Sigmoid colon (tissue), 4 donors: ENCODE data around the gene CUX1.
"Not testable (repeated sequence)": the region's sequence is repeated elsewhere in the genome, so short reads cannot be mapped to it uniquely, and the experiment has no call there.

ENCODE experiments used
- EP300 ChIP-seq, 4 donors: sonication (generic); formaldehyde crosslinking; IDR thresholded peaks; one replicate each; pipeline ENCODE4 v1.6.1; 2017; ENCODE audit warnings: antibody characterized with exemption in 4 of 4
- POLR2A ChIP-seq, 2 donors: fragments of 450-650 bp; IDR thresholded peaks; one replicate each; pipeline ENCODE4 v1.6.1; 2016; ENCODE audit warnings: antibody characterized with exemption in 2 of 2, mild to moderate bottlenecking in 2 of 2, moderate library complexity in 2 of 2
- POLR2AphosphoS5 ChIP-seq, 4 donors: sonication (generic); formaldehyde crosslinking; IDR thresholded peaks; one replicate each; pipeline ENCODE4 v1.6.1; 2017; ENCODE audit warnings: antibody characterized with exemption in 4 of 4
- TF ChIP-seq, protein P1 (sequence below), 4 experiments: fragments of 450-650 bp in 3 of 4; fragments of 200-600 bp in 1 of 4; IDR thresholded peaks; one replicate each; pipeline ENCODE4 v1.5.1; 2016 to 2019; ENCODE audit warnings: antibody characterized with exemption in 4 of 4, mild to moderate bottlenecking in 3 of 4, moderate library complexity in 2 of 4

DNA sequence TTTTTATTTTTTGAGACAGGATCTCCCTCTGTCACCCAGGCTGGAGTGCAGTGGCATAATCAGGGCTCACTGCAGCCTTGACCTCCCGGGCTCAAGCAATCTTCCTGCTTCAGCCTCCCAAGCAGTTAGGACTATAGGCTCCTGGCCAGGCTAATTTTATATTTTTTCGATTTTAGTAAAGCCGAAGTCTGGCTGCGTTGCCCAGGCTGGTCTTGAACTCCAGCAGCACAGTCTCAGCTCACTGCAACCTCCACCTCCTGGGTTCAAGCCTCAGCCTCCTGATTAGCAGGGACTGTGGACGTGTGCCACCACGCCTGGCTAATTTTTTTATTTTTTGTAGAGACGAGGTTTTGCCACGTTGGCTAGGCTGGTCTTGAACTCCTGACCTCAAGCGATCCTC lies 225.4 kb downstream of the CUX1 start:
- TF ChIP-seq, protein P1, sequence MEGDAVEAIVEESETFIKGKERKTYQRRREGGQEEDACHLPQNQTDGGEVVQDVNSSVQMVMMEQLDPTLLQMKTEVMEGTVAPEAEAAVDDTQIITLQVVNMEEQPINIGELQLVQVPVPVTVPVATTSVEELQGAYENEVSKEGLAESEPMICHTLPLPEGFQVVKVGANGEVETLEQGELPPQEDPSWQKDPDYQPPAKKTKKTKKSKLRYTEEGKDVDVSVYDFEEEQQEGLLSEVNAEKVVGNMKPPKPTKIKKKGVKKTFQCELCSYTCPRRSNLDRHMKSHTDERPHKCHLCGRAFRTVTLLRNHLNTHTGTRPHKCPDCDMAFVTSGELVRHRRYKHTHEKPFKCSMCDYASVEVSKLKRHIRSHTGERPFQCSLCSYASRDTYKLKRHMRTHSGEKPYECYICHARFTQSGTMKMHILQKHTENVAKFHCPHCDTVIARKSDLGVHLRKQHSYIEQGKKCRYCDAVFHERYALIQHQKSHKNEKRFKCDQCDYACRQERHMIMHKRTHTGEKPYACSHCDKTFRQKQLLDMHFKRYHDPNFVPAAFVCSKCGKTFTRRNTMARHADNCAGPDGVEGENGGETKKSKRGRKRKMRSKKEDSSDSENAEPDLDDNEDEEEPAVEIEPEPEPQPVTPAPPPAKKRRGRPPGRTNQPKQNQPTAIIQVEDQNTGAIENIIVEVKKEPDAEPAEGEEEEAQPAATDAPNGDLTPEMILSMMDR (IDR thresholded peaks at IDR 0.05) = not testable (repeated sequence)
- not testable (repeated sequence) for TF ChIP-seq POLR2A, POLR2AphosphoS5, EP300 (IDR thresholded peaks at IDR 0.05)
